Measurements from ENCODE around the gene TNRC6C.

DNA sequence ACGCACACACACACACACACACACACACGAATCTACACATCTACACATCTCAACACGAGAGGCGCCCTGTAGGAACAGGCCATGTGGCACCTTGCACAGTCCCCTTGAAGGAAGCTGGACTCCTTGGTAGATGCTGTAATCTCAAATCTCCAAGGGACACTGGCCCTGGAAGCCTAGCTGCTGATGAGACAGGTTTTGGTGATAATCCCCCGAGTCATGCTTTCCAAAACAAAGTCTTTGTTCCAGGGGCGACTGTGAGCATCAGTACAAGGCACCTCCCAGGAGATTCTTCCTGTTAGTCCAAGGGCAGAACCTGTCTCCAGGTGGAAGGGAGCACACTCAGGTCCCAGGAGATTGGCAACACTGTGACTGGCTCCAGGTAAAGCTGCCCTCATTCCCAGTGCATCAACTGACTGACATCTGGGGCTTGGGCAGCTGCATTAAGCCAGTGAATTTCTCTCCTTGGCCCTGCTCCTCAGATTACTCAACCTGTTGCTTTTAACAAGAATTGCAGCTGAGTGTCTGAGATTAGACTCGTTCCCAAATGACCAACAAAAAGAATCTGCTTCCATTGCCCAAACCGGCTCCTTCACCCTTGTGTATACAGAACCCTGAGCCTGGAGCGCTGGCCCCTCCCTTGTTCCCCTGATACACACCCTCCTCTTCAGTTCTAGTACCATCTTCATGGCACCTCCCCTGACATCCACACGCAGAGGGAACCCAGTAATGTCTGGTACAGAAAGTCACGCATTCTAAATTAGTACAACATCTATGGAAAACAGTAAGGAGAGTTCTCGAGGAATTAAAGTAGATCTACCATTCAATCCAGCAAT, 13.9 kb upstream of the TNRC6C start:
- TF ChIP-seq, protein P1, sequence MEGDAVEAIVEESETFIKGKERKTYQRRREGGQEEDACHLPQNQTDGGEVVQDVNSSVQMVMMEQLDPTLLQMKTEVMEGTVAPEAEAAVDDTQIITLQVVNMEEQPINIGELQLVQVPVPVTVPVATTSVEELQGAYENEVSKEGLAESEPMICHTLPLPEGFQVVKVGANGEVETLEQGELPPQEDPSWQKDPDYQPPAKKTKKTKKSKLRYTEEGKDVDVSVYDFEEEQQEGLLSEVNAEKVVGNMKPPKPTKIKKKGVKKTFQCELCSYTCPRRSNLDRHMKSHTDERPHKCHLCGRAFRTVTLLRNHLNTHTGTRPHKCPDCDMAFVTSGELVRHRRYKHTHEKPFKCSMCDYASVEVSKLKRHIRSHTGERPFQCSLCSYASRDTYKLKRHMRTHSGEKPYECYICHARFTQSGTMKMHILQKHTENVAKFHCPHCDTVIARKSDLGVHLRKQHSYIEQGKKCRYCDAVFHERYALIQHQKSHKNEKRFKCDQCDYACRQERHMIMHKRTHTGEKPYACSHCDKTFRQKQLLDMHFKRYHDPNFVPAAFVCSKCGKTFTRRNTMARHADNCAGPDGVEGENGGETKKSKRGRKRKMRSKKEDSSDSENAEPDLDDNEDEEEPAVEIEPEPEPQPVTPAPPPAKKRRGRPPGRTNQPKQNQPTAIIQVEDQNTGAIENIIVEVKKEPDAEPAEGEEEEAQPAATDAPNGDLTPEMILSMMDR (conservative IDR thresholded peaks at IDR 0.05; ENCODE audit: low read depth in 2 of 2), result no peak
- TF ChIP-seq REST (IDR thresholded peaks at IDR 0.05; ENCODE audit: unreplicated experiment) (no peak), EZH2phosphoT487 (IDR thresholded peaks at IDR 0.05; ENCODE audit: unreplicated experiment) (no peak), EZH2 (IDR thresholded peaks at IDR 0.05; ENCODE audit: low read depth, unreplicated experiment) (no peak), POLR2AphosphoS5 (IDR thresholded peaks at IDR 0.05; ENCODE audit: low read depth) (no peak), NANOG (IDR thresholded peaks at IDR 0.05; ENCODE audit: borderline replicate concordance) (no peak), CREB1 (CRISPR knock-in tag; IDR thresholded peaks at IDR 0.05; ENCODE audit: low read depth) (no peak), ZNF114 (CRISPR knock-in tag; IDR thresholded peaks at IDR 0.05) (no peak), JUNB (IDR thresholded peaks at IDR 0.05; ENCODE audit: unreplicated experiment) (no peak), ZNF331 (CRISPR knock-in tag; IDR thresholded peaks at IDR 0.05; ENCODE audit: low read depth) (no peak)
- TF ChIP-seq, protein P2, sequence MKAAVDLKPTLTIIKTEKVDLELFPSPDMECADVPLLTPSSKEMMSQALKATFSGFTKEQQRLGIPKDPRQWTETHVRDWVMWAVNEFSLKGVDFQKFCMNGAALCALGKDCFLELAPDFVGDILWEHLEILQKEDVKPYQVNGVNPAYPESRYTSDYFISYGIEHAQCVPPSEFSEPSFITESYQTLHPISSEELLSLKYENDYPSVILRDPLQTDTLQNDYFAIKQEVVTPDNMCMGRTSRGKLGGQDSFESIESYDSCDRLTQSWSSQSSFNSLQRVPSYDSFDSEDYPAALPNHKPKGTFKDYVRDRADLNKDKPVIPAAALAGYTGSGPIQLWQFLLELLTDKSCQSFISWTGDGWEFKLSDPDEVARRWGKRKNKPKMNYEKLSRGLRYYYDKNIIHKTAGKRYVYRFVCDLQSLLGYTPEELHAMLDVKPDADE (IDR thresholded peaks at IDR 0.05), result no peak
- TF ChIP-seq, protein P3, sequence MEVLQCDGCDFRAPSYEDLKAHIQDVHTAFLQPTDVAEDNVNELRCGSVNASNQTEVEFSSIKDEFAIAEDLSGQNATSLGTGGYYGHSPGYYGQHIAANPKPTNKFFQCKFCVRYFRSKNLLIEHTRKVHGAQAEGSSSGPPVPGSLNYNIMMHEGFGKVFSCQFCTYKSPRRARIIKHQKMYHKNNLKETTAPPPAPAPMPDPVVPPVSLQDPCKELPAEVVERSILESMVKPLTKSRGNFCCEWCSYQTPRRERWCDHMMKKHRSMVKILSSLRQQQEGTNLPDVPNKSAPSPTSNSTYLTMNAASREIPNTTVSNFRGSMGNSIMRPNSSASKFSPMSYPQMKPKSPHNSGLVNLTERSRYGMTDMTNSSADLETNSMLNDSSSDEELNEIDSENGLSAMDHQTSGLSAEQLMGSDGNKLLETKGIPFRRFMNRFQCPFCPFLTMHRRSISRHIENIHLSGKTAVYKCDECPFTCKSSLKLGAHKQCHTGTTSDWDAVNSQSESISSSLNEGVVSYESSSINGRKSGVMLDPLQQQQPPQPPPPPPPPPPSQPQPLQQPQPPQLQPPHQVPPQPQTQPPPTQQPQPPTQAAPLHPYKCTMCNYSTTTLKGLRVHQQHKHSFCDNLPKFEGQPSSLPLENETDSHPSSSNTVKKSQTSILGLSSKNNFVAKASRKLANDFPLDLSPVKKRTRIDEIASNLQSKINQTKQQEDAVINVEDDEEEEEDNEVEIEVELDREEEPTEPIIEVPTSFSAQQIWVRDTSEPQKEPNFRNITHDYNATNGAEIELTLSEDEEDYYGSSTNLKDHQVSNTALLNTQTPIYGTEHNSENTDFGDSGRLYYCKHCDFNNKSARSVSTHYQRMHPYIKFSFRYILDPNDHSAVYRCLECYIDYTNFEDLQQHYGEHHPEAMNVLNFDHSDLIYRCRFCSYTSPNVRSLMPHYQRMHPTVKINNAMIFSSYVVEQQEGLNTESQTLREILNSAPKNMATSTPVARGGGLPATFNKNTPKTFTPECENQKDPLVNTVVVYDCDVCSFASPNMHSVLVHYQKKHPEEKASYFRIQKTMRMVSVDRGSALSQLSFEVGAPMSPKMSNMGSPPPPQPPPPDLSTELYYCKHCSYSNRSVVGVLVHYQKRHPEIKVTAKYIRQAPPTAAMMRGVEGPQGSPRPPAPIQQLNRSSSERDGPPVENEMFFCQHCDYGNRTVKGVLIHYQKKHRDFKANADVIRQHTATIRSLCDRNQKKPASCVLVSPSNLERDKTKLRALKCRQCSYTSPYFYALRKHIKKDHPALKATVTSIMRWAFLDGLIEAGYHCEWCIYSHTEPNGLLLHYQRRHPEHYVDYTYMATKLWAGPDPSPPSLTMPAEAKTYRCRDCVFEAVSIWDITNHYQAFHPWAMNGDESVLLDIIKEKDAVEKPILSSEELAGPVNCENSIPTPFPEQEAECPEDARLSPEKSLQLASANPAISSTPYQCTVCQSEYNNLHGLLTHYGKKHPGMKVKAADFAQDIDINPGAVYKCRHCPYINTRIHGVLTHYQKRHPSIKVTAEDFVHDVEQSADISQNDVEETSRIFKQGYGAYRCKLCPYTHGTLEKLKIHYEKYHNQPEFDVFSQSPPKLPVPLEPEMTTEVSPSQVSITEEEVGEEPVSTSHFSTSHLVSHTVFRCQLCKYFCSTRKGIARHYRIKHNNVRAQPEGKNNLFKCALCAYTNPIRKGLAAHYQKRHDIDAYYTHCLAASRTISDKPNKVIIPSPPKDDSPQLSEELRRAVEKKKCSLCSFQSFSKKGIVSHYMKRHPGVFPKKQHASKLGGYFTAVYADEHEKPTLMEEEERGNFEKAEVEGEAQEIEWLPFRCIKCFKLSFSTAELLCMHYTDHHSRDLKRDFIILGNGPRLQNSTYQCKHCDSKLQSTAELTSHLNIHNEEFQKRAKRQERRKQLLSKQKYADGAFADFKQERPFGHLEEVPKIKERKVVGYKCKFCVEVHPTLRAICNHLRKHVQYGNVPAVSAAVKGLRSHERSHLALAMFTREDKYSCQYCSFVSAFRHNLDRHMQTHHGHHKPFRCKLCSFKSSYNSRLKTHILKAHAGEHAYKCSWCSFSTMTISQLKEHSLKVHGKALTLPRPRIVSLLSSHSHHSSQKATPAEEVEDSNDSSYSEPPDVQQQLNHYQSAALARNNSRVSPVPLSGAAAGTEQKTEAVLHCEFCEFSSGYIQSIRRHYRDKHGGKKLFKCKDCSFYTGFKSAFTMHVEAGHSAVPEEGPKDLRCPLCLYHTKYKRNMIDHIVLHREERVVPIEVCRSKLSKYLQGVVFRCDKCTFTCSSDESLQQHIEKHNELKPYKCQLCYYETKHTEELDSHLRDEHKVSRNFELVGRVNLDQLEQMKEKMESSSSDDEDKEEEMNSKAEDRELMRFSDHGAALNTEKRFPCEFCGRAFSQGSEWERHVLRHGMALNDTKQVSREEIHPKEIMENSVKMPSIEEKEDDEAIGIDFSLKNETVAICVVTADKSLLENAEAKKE (CRISPR knock-in tag; IDR thresholded peaks at IDR 0.05), result no peak

All from GM23338 (cell line).